ENCODE measurements around the gene STEAP3. TPM values are rescaled to one million over a fixed set of nuclear protein-coding genes. Genes with fewer than 3 reads are reported as not detected.

The STEAP3 gene
- total RNA-seq, 1 experiment from 2014 or later: 27.3 TPM

GRCh38 chr2:119248751-119249150, 25.1 kb downstream of the STEAP3 start:
- no peaks in the 10 kb centered on the region for H3K9me3 ChIP-seq (ENCODE audit: low read length)
- H3K4me3 ChIP-seq (ENCODE audit: low read length): no peak overlapping the region
- H4K20me1 ChIP-seq (ENCODE audit: low read length): no peaks in the 10 kb centered on the region
- no peaks in the 10 kb centered on the region for H3K27me3 ChIP-seq (ENCODE audit: low read length)
- TF ChIP-seq EZH2 (IDR thresholded peaks at IDR 0.05; ENCODE audit: low read length, unreplicated experiment): no peak
- TF ChIP-seq CTCF (conservative IDR thresholded peaks at IDR 0.05; ENCODE audit: low read depth, low read length): no peak
- no peak for TF ChIP-seq EZH2phosphoT487 (IDR thresholded peaks at IDR 0.05; ENCODE audit: borderline replicate concordance, low read length)
- no peak overlapping the region for H2AFZ ChIP-seq (ENCODE audit: low read length)
- no peak overlapping the region for H3K27ac ChIP-seq (ENCODE audit: low read length)
- BruUV-seq (replicated peaks): no TSS peak
- H3K36me3 ChIP-seq (ENCODE audit: low read depth, low read length): 0 out of 2 replicates have a peak, but pooled peaks cover 5% of the 10 kb centered on the region
- peaks cover 25% of the 10 kb centered on the region for H3K4me1 ChIP-seq (ENCODE audit: insufficient read depth, low read length)
- peaks cover 3% of the 10 kb centered on the region for H3F3A ChIP-seq (ENCODE audit: low read length, unreplicated experiment)
- ChIA-PET CTCF (no interaction called here), POLR2A (ENCODE audit: unreplicated experiment) (no interaction called here)
- DNase-seq (no peak), ATAC-seq (no peak)
- H3K9ac ChIP-seq (ENCODE audit: low read length): no peak overlapping the region
- no peak overlapping the region for H3K4me2 ChIP-seq (ENCODE audit: low read length)
- H3K9me2 ChIP-seq (replicated peaks; ENCODE audit: low read length): no peaks in the 10 kb centered on the region
- H3K79me2 ChIP-seq (ENCODE audit: low read length): peaks cover 2% of the 10 kb centered on the region; the same call in 1 of the 2 replicates
- intact Hi-C loops (cut with micrococcal nuclease): no loop called here

- Histone ChIP-seq H4K20me1 (ENCODE audit: low read length) (no peaks in the 10 kb centered on the region), H3K79me2 (ENCODE audit: low read length) (peaks cover 7% of the 10 kb centered on the region; the same call in 1 of the 2 replicates), H3K27ac (ENCODE audit: low read length) (no peak overlapping the region), H3K9ac (ENCODE audit: low read length) (no peak overlapping the region), H3K4me2 (ENCODE audit: low read length) (no peak overlapping the region), H3K9me2 (replicated peaks; ENCODE audit: low read length) (no peaks in the 10 kb centered on the region), H3K4me1 (ENCODE audit: insufficient read depth, low read length) (peaks cover 30% of the 10 kb centered on the region), H3K36me3 (ENCODE audit: low read depth, low read length) (0 out of 2 replicates have a peak, but pooled peaks cover 5% of the 10 kb centered on the region), H3K27me3 (ENCODE audit: low read length) (no peaks in the 10 kb centered on the region), H3K4me3 (ENCODE audit: low read length) (no peak overlapping the region), H3K9me3 (ENCODE audit: low read length) (no peaks in the 10 kb centered on the region), H3F3A (ENCODE audit: low read length, unreplicated experiment) (peaks cover 3% of the 10 kb centered on the region), H2AFZ (ENCODE audit: low read length) (no peak overlapping the region)
- CTCF ChIA-PET: no interaction called here
- intact Hi-C loops (cut with micrococcal nuclease): no loop called here
- DNase-seq (no peak), ATAC-seq (no peak)
- POLR2A ChIA-PET (ENCODE audit: unreplicated experiment): no interaction called here
- BruUV-seq (replicated peaks): no TSS peak
- no peak for TF ChIP-seq CTCF (conservative IDR thresholded peaks at IDR 0.05; ENCODE audit: low read depth, low read length)
- no peak for TF ChIP-seq EZH2 (IDR thresholded peaks at IDR 0.05; ENCODE audit: low read length, unreplicated experiment)
Observed at GRCh38 chr2:119249311-119249710, 25.7 kb downstream of the STEAP3 start.

- Histone ChIP-seq H3K27me3 (ENCODE audit: low read length) (no peaks in the 10 kb centered on the region), H3K9me2 (replicated peaks; ENCODE audit: low read length) (no peaks in the 10 kb centered on the region), H3K4me3 (ENCODE audit: low read length) (no peak overlapping the region), H3K27ac (ENCODE audit: low read length) (no peak overlapping the region), H2AFZ (ENCODE audit: low read length) (no peak overlapping the region), H3K4me1 (ENCODE audit: insufficient read depth, low read length) (peaks cover 34% of the 10 kb centered on the region), H4K20me1 (ENCODE audit: low read length) (no peaks in the 10 kb centered on the region), H3K9ac (ENCODE audit: low read length) (no peak overlapping the region), H3K36me3 (ENCODE audit: low read depth, low read length) (peaks cover 9% of the 10 kb centered on the region; the same call in 1 of the 2 replicates), H3K79me2 (ENCODE audit: low read length) (peaks cover 13% of the 10 kb centered on the region; the same call in 1 of the 2 replicates), H3K9me3 (ENCODE audit: low read length) (no peaks in the 10 kb centered on the region), H3K4me2 (ENCODE audit: low read length) (no peak overlapping the region), H3F3A (ENCODE audit: low read length, unreplicated experiment) (peaks cover 3% of the 10 kb centered on the region)
- intact Hi-C loops (cut with micrococcal nuclease): no loop called here
- ChIA-PET CTCF (interaction anchor here (0.6 kb wide), 1 partner anchor 226 kb away, joined by 3 read pairs; no protein-coding TSS in a partner anchor), POLR2A (ENCODE audit: unreplicated experiment) (no interaction called here)
- BruUV-seq (replicated peaks): no TSS peak
- TF ChIP-seq EZH2 (IDR thresholded peaks at IDR 0.05; ENCODE audit: low read length, unreplicated experiment) (no peak), CTCF (conservative IDR thresholded peaks at IDR 0.05; ENCODE audit: low read depth, low read length) (no peak), EZH2phosphoT487 (IDR thresholded peaks at IDR 0.05; ENCODE audit: borderline replicate concordance, low read length) (no peak)
- no peak for ATAC-seq
- DNase-seq: no peak
Observed at GRCh38 chr2:119249855-119250717, 26.5 kb downstream of the STEAP3 start.

Data from PC-3 (cell line).